Measurements from ENCODE around the gene SH3BGRL2.
"Not testable (repeated sequence)": the region's sequence is repeated elsewhere in the genome, so short reads cannot be mapped to it uniquely, and the experiment has no call there.

SH3BGRL2 gene

GRCh38 chr6:79649016-79649415 lies 17.9 kb downstream of the SH3BGRL2 start:
- no peak for DNase-seq (ENCODE audit: low spot score)

- no peak for DNase-seq (ENCODE audit: low spot score)
Measured at GRCh38 chr6:79650950-79651349, 19.8 kb downstream of the SH3BGRL2 start.

- DNase-seq (ENCODE audit: low spot score): no peak
Measured at GRCh38 chr6:79656134-79656533, 25.0 kb downstream of the SH3BGRL2 start.

- DNase-seq (ENCODE audit: low spot score): no peak
Measured at GRCh38 chr6:79657238-79657637, 26.1 kb downstream of the SH3BGRL2 start.

GRCh38 chr6:79663655-79664054 lies 32.5 kb downstream of the SH3BGRL2 start:
- DNase-seq (ENCODE audit: low spot score): not testable (repeated sequence)

GRCh38 chr6:79665725-79666551 lies 34.8 kb downstream of the SH3BGRL2 start:
- no peak for DNase-seq (ENCODE audit: low spot score)

- DNase-seq (ENCODE audit: low spot score): no peak
Measured at GRCh38 chr6:79666634-79667033, 35.5 kb downstream of the SH3BGRL2 start.

GRCh38 chr6:79668381-79668780 lies 37.3 kb downstream of the SH3BGRL2 start:
- no peak for DNase-seq (ENCODE audit: low spot score)

- DNase-seq (ENCODE audit: low spot score): no peak
Measured at GRCh38 chr6:79669766-79670165, 38.6 kb downstream of the SH3BGRL2 start.

- DNase-seq (ENCODE audit: low spot score): no peak
Measured at GRCh38 chr6:79670789-79671188, 39.7 kb downstream of the SH3BGRL2 start.

- DNase-seq (ENCODE audit: low spot score): no peak
Measured at GRCh38 chr6:79671600-79672266, 40.6 kb downstream of the SH3BGRL2 start.

- DNase-seq (ENCODE audit: low spot score): no peak
Measured at GRCh38 chr6:79672631-79673111, 41.5 kb downstream of the SH3BGRL2 start.

GRCh38 chr6:79673947-79674346 lies 42.8 kb downstream of the SH3BGRL2 start:
- no peak for DNase-seq (ENCODE audit: low spot score)

GRCh38 chr6:79676785-79677736 lies 45.9 kb downstream of the SH3BGRL2 start:
- no peak for DNase-seq (ENCODE audit: low spot score)

- not testable (repeated sequence) for DNase-seq (ENCODE audit: low spot score)
Measured at GRCh38 chr6:79682682-79683081, 51.6 kb downstream of the SH3BGRL2 start.

- no peak for DNase-seq (ENCODE audit: low spot score)
Measured at GRCh38 chr6:79684876-79685275, 53.7 kb downstream of the SH3BGRL2 start.

- DNase-seq (ENCODE audit: low spot score): no peak
Measured at GRCh38 chr6:79686707-79687309, 55.7 kb downstream of the SH3BGRL2 start.

GRCh38 chr6:79687759-79688158 lies 56.6 kb downstream of the SH3BGRL2 start:
- no peak for DNase-seq (ENCODE audit: low spot score)

- no peak for DNase-seq (ENCODE audit: low spot score)
Measured at GRCh38 chr6:79694156-79694555, 63.0 kb downstream of the SH3BGRL2 start.

- no peak for DNase-seq (ENCODE audit: low spot score)
Measured at GRCh38 chr6:79694623-79695343, 63.7 kb downstream of the SH3BGRL2 start.

- DNase-seq (ENCODE audit: low spot score): no peak
Measured at GRCh38 chr6:79697430-79697829, 66.3 kb downstream of the SH3BGRL2 start.

All from hepatic stellate cell (primary cell).